Tibial artery (tissue), 4 donors: ENCODE results near the gene GAS7.
"Not testable (repeated sequence)": the region's sequence is repeated elsewhere in the genome, so short reads cannot be mapped to it uniquely, and the experiment has no call there.

Experiments
- DNase-seq, 2 donors: peaks; one replicate each; pipeline ENCODE4 v3.0.0-alpha.2; 2019
- H3K27ac ChIP-seq, 2 donors: fragments of 200-600 bp; sonication (generic) in 1 of 2; 1 replicate in 1 of 2; 2 replicates in 1 of 2; pipeline ENCODE4 v1.5.1; 2018 to 2019; ENCODE audit warnings: mild to moderate bottlenecking in 1 of 2
- H3K27me3 ChIP-seq, 2 donors: fragments of 200-600 bp; sonication (generic) in 1 of 2; one replicate each; pipeline versions ENCODE4 v1.5.1 to v1.6.0; 2016 to 2019
- H3K36me3 ChIP-seq, 3 donors: fragments of 200-600 bp; sonication (generic) in 2 of 3; one replicate each; pipeline ENCODE4 v1.5.1; 2016 to 2019; ENCODE audit warnings: mild to moderate bottlenecking in 2 of 3
- H3K4me1 ChIP-seq, 4 donors: fragments of 200-600 bp; sonication (generic) in 2 of 4; 1 replicate in 3 of 4; 2 replicates in 1 of 4; pipeline ENCODE4 v1.5.1; 2016 to 2019
- H3K4me3 ChIP-seq, 2 donors: fragments of 200-600 bp; sonication (generic) in 1 of 2; 1 replicate in 1 of 2; 2 replicates in 1 of 2; pipeline ENCODE4 v1.5.1; 2018 to 2019; ENCODE audit warnings: mild to moderate bottlenecking in 2 of 2
- H3K9me3 ChIP-seq, 3 donors: fragments of 200-600 bp; sonication (generic) in 1 of 3; one replicate each; pipeline ENCODE4 v1.5.1; 2016 to 2019
- CTCF ChIP-seq, 2 experiments: fragments of 200-600 bp in 1 of 2; fragments of 450-650 bp in 1 of 2; IDR thresholded peaks; one replicate each; pipeline ENCODE4 v1.5.1; 2017 to 2019; ENCODE audit warnings: antibody characterized with exemption in 2 of 2, mild to moderate bottlenecking in 1 of 2, moderate library complexity in 1 of 2
- intact Hi-C: fragments of 100-400 bp; cut with DNase I; formaldehyde crosslinking; loops from one replicate; pipeline ENCODE4 v1.15.0; 2023; ENCODE audit warnings: low total_unique reads

The GAS7 gene

GRCh38 chr17:10025224-10025623, 173.2 kb downstream of the GAS7 start:
- DNase-seq: peak in 1 of 2 donors; percentile 21
- peaks cover 0 to 2% of the 10 kb centered on the region in 2 donors for H3K27me3 ChIP-seq
- TF ChIP-seq CTCF (IDR thresholded peaks at IDR 0.05): no peak
- no peak overlapping the region for H3K27ac ChIP-seq
- H3K4me3 ChIP-seq: no peak overlapping the region
- H3K36me3 ChIP-seq: no peaks in the 10 kb centered on the region
- intact Hi-C loops: no loop called here
- H3K9me3 ChIP-seq: no peaks in the 10 kb centered on the region
- H3K4me1 ChIP-seq: peaks cover 0 to 5% (median 0%) of the 10 kb centered on the region in 4 donors

- H3K4me1 ChIP-seq: peaks cover 0 to 5% (median 0%) of the 10 kb centered on the region in 4 donors
- no peaks in the 10 kb centered on the region for H3K9me3 ChIP-seq
- no peak for DNase-seq
- peaks cover 0 to 2% of the 10 kb centered on the region in 2 donors for H3K27me3 ChIP-seq
- H3K4me3 ChIP-seq: no peak overlapping the region
- TF ChIP-seq CTCF (IDR thresholded peaks at IDR 0.05): no peak
- no peak overlapping the region for H3K27ac ChIP-seq
- no peaks in the 10 kb centered on the region for H3K36me3 ChIP-seq
- intact Hi-C loops: no loop called here
These were observed 176.0 kb downstream of the GAS7 start for GRCh38 chr17:10022416-10022815.

GRCh38 chr17:10021272-10021984, 177.0 kb downstream of the GAS7 start:
- H3K27ac ChIP-seq: no peak overlapping the region

GRCh38 chr17:10019941-10020451, 178.4 kb downstream of the GAS7 start:
- no peak overlapping the region for H3K27ac ChIP-seq

More at GRCh38 chr17:10021272-10021984, 177.0 kb downstream of the GAS7 start:
- peaks cover 0 to 4% (median 0%) of the 10 kb centered on the region in 4 donors for H3K4me1 ChIP-seq
- H3K9me3 ChIP-seq: no peaks in the 10 kb centered on the region
- H3K36me3 ChIP-seq: no peaks in the 10 kb centered on the region
- DNase-seq: peak in 1 of 2 donors; percentile 52
- peaks cover 0 to under 1% of the 10 kb centered on the region in 2 donors for H3K27me3 ChIP-seq
- no peak for TF ChIP-seq CTCF (IDR thresholded peaks at IDR 0.05)
- H3K4me3 ChIP-seq: no peak overlapping the region
- intact Hi-C loops: no loop called here

GRCh38 chr17:10018461-10018891, 179.9 kb downstream of the GAS7 start:
- DNase-seq: peak in 1 of 2 donors; percentile 53

More at GRCh38 chr17:10019941-10020451, 178.4 kb downstream of the GAS7 start:
- no peaks in the 10 kb centered on the region for H3K4me1 ChIP-seq
- DNase-seq: peak in 1 of 2 donors; percentile 38
- no peaks in the 10 kb centered on the region for H3K27me3 ChIP-seq
- TF ChIP-seq CTCF (IDR thresholded peaks at IDR 0.05): no peak
- intact Hi-C loops: no loop called here
- H3K9me3 ChIP-seq: no peaks in the 10 kb centered on the region
- no peaks in the 10 kb centered on the region for H3K36me3 ChIP-seq
- H3K4me3 ChIP-seq: no peak overlapping the region

GRCh38 chr17:10016958-10017570, 181.3 kb downstream of the GAS7 start:
- H3K27ac ChIP-seq, H3K4me3 ChIP-seq, H3K27me3 ChIP-seq, H3K9me3 ChIP-seq, intact Hi-C loops, H3K36me3 ChIP-seq, H3K4me1 ChIP-seq: not testable (repeated sequence)
- DNase-seq: peak in 1 of 2 donors; percentile 13

More at GRCh38 chr17:10018461-10018891, 179.9 kb downstream of the GAS7 start:
- Histone ChIP-seq H3K4me3 (no peak overlapping the region), H3K9me3 (no peaks in the 10 kb centered on the region), H3K27ac (no peak overlapping the region), H3K4me1 (no peaks in the 10 kb centered on the region), H3K36me3 (no peaks in the 10 kb centered on the region), H3K27me3 (no peaks in the 10 kb centered on the region)
- intact Hi-C loops: no loop called here
- no peak for TF ChIP-seq CTCF (IDR thresholded peaks at IDR 0.05)
